HepG2 (cell line): ENCODE measurements around the gene SLC23A3. TPM values are rescaled to one million over a fixed set of nuclear protein-coding genes. Genes with fewer than 3 reads are reported as not detected.

ENCODE experiments used
- ARID3A ChIP-seq: IDR thresholded peaks from 2 replicates; pipeline ENCODE4 v1.6.1; 2012; ENCODE audit warnings: low read depth, low read length, improper control_type of control experiment
- E2F1 ChIP-seq: sonication (generic); formaldehyde crosslinking; IDR thresholded peaks from 2 replicates; pipeline ENCODE4 v1.5.0; 2020; ENCODE audit warnings: missing genetic modification reagents
- KDM5A ChIP-seq: fragments of 200-600 bp; sonication (generic); IDR thresholded peaks from 2 replicates; pipeline ENCODE4 v1.7.0; 2018; ENCODE audit warnings: antibody characterized with exemption, mild to moderate bottlenecking, low read length, borderline replicate concordance
- MBD4 ChIP-seq: IDR thresholded peaks from 2 replicates; pipeline ENCODE4 v1.6.1; 2012; ENCODE audit warnings: low read length, inconsistent platforms, borderline replicate concordance
- MED13 ChIP-seq: sonication (generic); formaldehyde crosslinking; IDR thresholded peaks from 2 replicates; pipeline ENCODE4 v1.5.0; 2020; ENCODE audit warnings: missing genetic modification reagents
- NFE2 ChIP-seq: sonication (generic); formaldehyde crosslinking; IDR thresholded peaks from 2 replicates; pipeline ENCODE4 v1.4.0; 2020; ENCODE audit warnings: missing genetic modification reagents
- RFX3 ChIP-seq: IDR thresholded peaks from 2 replicates; pipeline ENCODE4 v1.6.1; 2016; ENCODE audit warnings: missing biosample characterization, missing genetic modification reagents
- SMARCE1 ChIP-seq: fragments of 450-650 bp; IDR thresholded peaks from 2 replicates; pipeline ENCODE4 v1.6.1; 2017; ENCODE audit warnings: borderline replicate concordance
- SUZ12 ChIP-seq: fragments of 150-350 bp; IDR thresholded peaks from 2 replicates; pipeline ENCODE4 v1.6.1; 2014; ENCODE audit warnings: low read depth, low read length
- ZFP62 ChIP-seq: sonication (generic); formaldehyde crosslinking; IDR thresholded peaks from 2 replicates; pipeline ENCODE4 v1.4.0; 2020; ENCODE audit warnings: missing genetic modification reagents
- ZNF232 ChIP-seq: sonication (generic); formaldehyde crosslinking; IDR thresholded peaks from 2 replicates; pipeline ENCODE4 v1.4.0; 2020; ENCODE audit warnings: missing genetic modification reagents, borderline replicate concordance
- ZNF282 ChIP-seq: fragments of 450-650 bp; IDR thresholded peaks from 2 replicates; pipeline ENCODE4 v1.6.1; 2018; ENCODE audit not compliant: partially characterized antibody
- ZNF333 ChIP-seq: sonication (generic); formaldehyde crosslinking; IDR thresholded peaks from 2 replicates; pipeline ENCODE4 v1.4.0; 2020; ENCODE audit warnings: mild to moderate bottlenecking, missing genetic modification reagents, borderline replicate concordance
- ZNF550 ChIP-seq: sonication (generic); formaldehyde crosslinking; IDR thresholded peaks from 2 replicates; pipeline ENCODE4 v1.4.0; 2020; ENCODE audit warnings: mild to moderate bottlenecking, missing genetic modification reagents, borderline replicate concordance
- ZNF552 ChIP-seq: sonication (generic); formaldehyde crosslinking; IDR thresholded peaks from 2 replicates; pipeline ENCODE4 v1.9.0; 2022; ENCODE audit warnings: missing genetic modification reagents, mild to moderate bottlenecking, borderline replicate concordance
- ZNF616 ChIP-seq: sonication (generic); formaldehyde crosslinking; IDR thresholded peaks from 2 replicates; pipeline ENCODE4 v1.5.0; 2020; ENCODE audit warnings: low read depth, mild to moderate bottlenecking, missing genetic modification reagents
- polyA plus RNA-seq, 8 experiments: library from polyadenylated mRNA; depleted of rRNA in 3 of 8; stranded (reverse) in 7 of 8; unstranded in 1 of 8; fragments of >200 nt; fragmentation: Illumina TruSeq in 4 of 8; extraction: Trizol in 4 of 8; gene quantifications; 2 replicates each; pipeline versions ENCODE4 v1.2.1 to v1.2.3, GENCODE V29; 2011 to 2016; ENCODE audit warnings: low read depth in 4 of 8, missing spikeins in 1 of 8, mixed read lengths in 1 of 8; ENCODE audit not compliant: insufficient read depth in 1 of 8
- total RNA-seq, 5 experiments: library from RNA; depleted of rRNA; stranded (reverse); fragments of >200 nt; fragmentation: Illumina TruSeq; extraction: Trizol; gene quantifications; 2 replicates each; pipeline ENCODE4 v1.2.3, GENCODE V29; 2016; ENCODE audit warnings: low read depth in 1 of 5
- TF ChIP-seq, protein P1 (sequence below), 2 experiments: sonication (generic) in 1 of 2; formaldehyde crosslinking in 1 of 2; IDR thresholded peaks; 2 replicates each; pipeline versions ENCODE4 v1.4.0 to v1.6.1; 2018 to 2020; ENCODE audit warnings: missing genetic modification reagents in 2 of 2, borderline replicate concordance in 1 of 2, low read depth in 1 of 2, mild to moderate bottlenecking in 1 of 2, missing biosample characterization in 1 of 2
- TF ChIP-seq, protein P2 (sequence below): sonication (generic); formaldehyde crosslinking; IDR thresholded peaks from 2 replicates; pipeline ENCODE4 v1.8.1; 2022; ENCODE audit warnings: low read depth, mild to moderate bottlenecking, missing genetic modification reagents
- TF ChIP-seq, protein P3 (sequence below): IDR thresholded peaks from 2 replicates; pipeline ENCODE4 v1.6.1; 2016; ENCODE audit warnings: missing compliant biosample characterization, missing genetic modification reagents, borderline replicate concordance

The SLC23A3 gene
- total and polyA plus RNA-seq, 2 of the 13 experiments (the other 11 are each of a cell fraction or from before 2014, with no cell fraction given): 0.38 to 0.78 TPM

- no peak for TF ChIP-seq ARID3A
- TF ChIP-seq SMARCE1: no peak
- no peak for TF ChIP-seq ZNF552 (CRISPR knock-in tag)
- TF ChIP-seq, protein P1, sequence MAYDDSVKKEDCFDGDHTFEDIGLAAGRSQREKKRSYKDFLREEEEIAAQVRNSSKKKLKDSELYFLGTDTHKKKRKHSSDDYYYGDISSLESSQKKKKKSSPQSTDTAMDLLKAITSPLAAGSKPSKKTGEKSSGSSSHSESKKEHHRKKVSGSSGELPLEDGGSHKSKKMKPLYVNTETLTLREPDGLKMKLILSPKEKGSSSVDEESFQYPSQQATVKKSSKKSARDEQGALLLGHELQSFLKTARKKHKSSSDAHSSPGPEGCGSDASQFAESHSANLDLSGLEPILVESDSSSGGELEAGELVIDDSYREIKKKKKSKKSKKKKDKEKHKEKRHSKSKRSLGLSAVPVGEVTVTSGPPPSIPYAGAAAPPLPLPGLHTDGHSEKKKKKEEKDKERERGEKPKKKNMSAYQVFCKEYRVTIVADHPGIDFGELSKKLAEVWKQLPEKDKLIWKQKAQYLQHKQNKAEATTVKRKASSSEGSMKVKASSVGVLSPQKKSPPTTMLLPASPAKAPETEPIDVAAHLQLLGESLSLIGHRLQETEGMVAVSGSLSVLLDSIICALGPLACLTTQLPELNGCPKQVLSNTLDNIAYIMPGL (CRISPR knock-in tag; IDR thresholded peaks at IDR 0.05; ENCODE audit: borderline replicate concordance in 1 of 2, low read depth in 1 of 2): peak in 1 of 2 experiments; percentile 15; a peak in 1 of 4 replicates
- TF ChIP-seq SUZ12: no peak
- no peak for TF ChIP-seq ZNF333 (CRISPR knock-in tag)
- no peak for TF ChIP-seq NFE2 (CRISPR knock-in tag)
- TF ChIP-seq, protein P2, sequence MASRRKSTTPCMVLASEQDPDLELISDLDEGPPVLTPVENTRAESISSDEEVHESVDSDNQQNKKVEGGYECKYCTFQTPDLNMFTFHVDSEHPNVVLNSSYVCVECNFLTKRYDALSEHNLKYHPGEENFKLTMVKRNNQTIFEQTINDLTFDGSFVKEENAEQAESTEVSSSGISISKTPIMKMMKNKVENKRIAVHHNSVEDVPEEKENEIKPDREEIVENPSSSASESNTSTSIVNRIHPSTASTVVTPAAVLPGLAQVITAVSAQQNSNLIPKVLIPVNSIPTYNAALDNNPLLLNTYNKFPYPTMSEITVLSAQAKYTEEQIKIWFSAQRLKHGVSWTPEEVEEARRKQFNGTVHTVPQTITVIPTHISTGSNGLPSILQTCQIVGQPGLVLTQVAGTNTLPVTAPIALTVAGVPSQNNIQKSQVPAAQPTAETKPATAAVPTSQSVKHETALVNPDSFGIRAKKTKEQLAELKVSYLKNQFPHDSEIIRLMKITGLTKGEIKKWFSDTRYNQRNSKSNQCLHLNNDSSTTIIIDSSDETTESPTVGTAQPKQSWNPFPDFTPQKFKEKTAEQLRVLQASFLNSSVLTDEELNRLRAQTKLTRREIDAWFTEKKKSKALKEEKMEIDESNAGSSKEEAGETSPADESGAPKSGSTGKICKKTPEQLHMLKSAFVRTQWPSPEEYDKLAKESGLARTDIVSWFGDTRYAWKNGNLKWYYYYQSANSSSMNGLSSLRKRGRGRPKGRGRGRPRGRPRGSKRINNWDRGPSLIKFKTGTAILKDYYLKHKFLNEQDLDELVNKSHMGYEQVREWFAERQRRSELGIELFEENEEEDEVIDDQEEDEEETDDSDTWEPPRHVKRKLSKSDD: no peak
- TF ChIP-seq KDM5A: no peak; the same call in 1 of the 2 replicates
- TF ChIP-seq E2F1: no peak
- TF ChIP-seq ZNF232 (CRISPR knock-in tag): no peak
- no peak for TF ChIP-seq RFX3 (CRISPR knock-in tag)
- TF ChIP-seq ZFP62: no peak
- peak; percentile 15; the same call in 1 of the 2 replicates for TF ChIP-seq ZNF616 (CRISPR knock-in tag)
- no peak for TF ChIP-seq ZNF282
- no peak for TF ChIP-seq ZNF550 (CRISPR knock-in tag)
- TF ChIP-seq, protein P3, sequence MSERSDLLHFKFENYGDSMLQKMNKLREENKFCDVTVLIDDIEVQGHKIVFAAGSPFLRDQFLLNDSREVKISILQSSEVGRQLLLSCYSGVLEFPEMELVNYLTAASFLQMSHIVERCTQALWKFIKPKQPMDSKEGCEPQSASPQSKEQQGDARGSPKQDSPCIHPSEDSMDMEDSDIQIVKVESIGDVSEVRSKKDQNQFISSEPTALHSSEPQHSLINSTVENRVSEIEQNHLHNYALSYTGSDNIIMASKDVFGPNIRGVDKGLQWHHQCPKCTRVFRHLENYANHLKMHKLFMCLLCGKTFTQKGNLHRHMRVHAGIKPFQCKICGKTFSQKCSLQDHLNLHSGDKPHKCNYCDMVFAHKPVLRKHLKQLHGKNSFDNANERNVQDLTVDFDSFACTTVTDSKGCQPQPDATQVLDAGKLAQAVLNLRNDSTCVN (CRISPR knock-in tag): 0 out of 2 replicates have a peak, but pooled peaks have one; percentile 11
- no peak for TF ChIP-seq MED13 (CRISPR knock-in tag)
- TF ChIP-seq MBD4: no peak
Measured at GRCh38 chr2:219178377-219179175, 8.7 kb upstream of the SLC23A3 start (continued).
